NCI-H524 treated with DMSO at 0.1 percent for 48 hours (cell line): ENCODE data around the gene UROD.
"Not testable (repeated sequence)": the region's sequence is repeated elsewhere in the genome, so short reads cannot be mapped to it uniquely, and the experiment has no call there.

Source experiments
- DNase-seq: peaks from one replicate; lab custom pipeline; 2025; lab: John Stamatoyannopoulos, UW

Gene UROD

GRCh38 chr1:45040297-45040696, 28.2 kb downstream of the UROD start:
- DNase-seq = no peak

DNA sequence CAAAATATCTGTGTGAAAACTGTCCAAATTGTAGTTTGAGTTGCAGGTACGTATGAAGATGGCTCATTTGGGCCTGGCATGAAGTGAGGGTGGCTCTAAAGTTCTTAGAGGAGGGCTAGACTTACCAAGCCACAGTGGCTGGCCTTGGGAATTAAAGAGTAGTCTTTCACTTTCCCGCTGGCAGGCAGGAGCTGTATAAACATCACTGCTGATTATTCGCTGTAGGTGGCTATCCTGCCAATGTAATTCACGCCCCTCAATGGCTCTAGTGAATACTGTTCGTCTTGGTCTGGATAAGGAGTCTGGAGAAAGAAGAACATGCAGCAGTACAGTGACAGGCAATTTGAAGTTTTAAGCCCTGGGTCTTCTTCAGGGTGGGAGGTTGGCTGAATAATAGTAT, 31.0 kb downstream of the UROD start:
- DNase-seq = no peak

DNA sequence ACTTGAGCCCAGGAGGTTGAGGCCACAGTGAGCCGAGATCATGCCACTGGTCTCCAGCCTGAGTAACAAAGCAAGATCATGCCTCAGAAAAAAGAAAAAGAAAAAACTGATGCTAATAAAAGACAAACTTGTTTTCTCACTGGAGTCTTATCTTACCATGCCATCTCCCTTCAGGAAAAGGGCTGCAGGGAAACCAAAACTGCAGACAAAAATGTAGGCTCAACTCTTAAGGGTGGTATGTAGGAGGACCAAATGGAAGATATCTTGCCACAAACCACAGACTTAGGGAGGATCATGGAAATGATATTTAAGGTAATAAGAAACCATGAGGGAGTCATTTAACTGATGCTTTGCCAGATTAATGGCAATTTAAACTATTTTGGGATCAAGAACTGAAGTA, 32.9 kb downstream of the UROD start:
- DNase-seq = no peak

GRCh38 chr1:45047032-45047431, 35.0 kb downstream of the UROD start:
- no peak for DNase-seq

DNA sequence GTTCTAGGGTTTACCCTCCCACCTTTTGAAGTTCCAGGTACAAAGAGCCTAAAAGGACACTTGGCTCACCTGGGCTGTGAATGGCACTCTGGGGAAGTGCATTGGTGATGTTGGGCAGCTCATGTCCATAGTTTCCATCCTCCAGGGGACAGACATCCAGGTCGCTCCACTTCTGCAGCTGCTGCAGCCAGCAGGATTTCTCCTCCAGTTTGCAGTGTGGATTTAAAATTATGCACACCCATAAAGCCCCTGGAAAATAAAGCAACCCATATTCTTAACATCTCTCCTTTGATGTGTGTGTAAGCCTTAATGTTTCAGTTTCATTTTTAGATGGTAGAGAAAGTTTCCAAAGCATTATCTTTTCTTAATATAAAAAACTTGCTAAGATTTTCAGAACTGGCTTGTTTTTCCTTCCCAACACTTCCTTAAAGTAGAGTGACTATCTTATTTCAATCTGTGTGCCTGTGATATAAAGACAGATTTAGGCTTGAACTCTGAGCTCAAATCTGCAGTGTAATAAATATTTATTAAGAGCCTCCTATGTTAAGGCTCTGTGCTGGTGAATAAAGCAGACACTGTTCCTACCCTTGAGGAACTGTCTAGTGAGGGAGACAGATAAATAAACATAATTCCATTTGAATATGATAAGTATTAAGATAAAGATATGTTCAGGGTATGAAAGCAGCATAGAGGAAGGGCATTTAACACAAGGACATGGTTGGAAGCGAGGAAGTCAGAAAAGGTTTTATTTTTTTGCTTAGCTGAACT, 39.1 kb downstream of the UROD start:
- DNase-seq = no peak

DNA sequence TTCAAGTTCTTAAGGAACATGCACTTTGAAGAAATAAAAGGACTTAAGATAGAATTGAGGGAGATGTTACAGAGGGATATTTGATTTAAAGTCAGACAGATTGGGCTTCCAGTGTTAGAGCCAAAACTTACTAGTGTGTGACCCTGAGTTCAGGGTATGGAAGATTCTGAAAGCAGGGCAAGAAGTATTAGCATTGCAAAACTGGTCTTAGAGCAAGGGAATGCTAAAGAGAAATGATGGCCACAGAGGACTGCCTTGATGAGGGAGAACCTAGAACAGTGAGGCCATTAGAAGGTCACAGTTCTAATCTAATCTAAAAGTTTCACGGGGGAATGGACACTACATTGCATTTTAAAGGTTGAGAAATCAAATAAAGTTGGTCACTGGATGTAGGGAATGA, 45.5 kb downstream of the UROD start:
- DNase-seq = no peak

DNA sequence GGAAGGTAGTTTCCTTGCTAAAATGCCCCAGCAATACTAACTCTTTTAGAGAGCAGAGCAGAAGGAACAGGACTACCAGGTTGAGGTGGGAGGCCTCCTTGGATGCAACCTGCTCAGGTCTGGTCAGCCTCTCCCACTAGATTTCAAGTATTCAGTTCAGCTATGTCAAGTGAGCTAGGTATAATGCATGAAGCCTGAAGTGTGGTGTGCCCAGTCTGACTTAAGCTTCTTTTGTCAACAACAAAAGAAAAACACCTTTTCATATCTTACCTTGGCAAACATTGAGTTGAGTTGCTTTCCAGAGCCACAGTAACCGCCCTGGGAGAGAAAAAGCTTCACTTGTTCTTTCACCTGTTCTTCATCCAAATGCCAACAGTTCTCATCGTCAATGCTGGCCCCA, 47.8 kb downstream of the UROD start:
- DNase-seq = no peak

DNA sequence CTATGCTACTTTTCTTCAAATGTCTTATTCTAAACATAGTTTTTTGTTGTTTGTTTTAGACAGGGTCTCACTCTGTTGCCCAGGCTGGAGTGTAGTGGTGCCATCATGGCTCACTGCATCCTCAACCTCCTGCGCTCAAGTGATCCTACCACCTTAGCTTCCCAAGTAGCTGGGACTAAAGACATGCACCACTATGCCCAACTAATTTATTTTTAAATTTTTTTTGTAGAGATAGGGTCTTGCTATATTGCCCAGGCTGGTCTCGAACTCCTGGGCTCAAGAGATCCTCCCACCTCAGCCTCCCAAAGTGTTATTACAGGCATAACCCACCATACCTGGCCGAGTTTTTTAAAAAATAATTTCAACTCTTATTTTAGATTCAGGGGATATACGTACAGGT, 50.4 kb downstream of the UROD start:
- DNase-seq = not testable (repeated sequence)

DNA sequence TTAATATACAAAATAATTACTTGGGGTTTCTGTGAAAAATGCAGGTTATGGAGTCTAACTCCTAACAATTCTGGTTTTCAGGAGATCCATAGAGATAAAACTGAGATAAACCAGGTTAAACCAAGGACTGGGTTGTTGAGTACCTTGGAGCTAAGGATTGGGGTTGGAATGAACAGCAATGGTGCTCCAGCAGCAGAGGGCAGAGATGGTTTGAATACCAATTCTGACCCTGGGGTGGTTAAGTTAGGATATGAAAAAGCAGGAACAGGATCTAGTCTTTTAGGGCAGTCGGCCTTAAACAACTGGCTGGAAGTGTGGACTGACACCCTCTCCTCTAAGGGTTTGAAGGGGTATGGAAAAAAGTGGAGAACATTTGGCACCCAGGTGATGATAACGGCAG, 53.0 kb downstream of the UROD start:
- no peak for DNase-seq
